Activated naive CD4-positive, alpha-beta T cell treated with anti-CD3 and anti-CD28 coated beads, Interleukin-2, amount 50 U/mL, for 72 hours (primary cell): ENCODE measurements around the gene ABHD12. TPM values are rescaled to one million over a fixed set of nuclear protein-coding genes. Genes with fewer than 3 reads are reported as not detected.

Experiments used
- ATAC-seq, 2 donors: fragments of 150-1000 bp; cut with Tn5 transposase; 2 replicates each; pipeline ENCODE4 v1.10.0; 2021; ENCODE audit warnings: mild to moderate bottlenecking in 2 of 2, moderate library complexity in 2 of 2
- DNase-seq, 2 donors: peaks; one replicate each; pipeline ENCODE4 v3.0.0; 2021 to 2022; ENCODE audit warnings: low spot score in 2 of 2
- H3K27ac Mint-ChIP-seq, 2 donors: one replicate each; pipeline ENCODE4 v1.8.0; 2022; ENCODE audit warnings: mild to moderate bottlenecking in 2 of 2, mixed read lengths in 2 of 2
- H3K36me3 Mint-ChIP-seq, 2 donors: one replicate each; pipeline ENCODE4 v1.8.0; 2022; ENCODE audit warnings: mixed read lengths in 2 of 2
- H3K9me3 Mint-ChIP-seq, 2 donors: one replicate each; pipeline ENCODE4 v1.8.0; 2022; ENCODE audit warnings: mixed read lengths in 2 of 2
- total RNA-seq, 2 donors: library from RNA; stranded (reverse); gene quantifications; one replicate each; pipeline ENCODE4 v1.2.3, GENCODE V29; 2022

ABHD12 gene
- total RNA-seq, 2 donors from 2014 or later = 13.8 to 20.2 TPM

DNA sequence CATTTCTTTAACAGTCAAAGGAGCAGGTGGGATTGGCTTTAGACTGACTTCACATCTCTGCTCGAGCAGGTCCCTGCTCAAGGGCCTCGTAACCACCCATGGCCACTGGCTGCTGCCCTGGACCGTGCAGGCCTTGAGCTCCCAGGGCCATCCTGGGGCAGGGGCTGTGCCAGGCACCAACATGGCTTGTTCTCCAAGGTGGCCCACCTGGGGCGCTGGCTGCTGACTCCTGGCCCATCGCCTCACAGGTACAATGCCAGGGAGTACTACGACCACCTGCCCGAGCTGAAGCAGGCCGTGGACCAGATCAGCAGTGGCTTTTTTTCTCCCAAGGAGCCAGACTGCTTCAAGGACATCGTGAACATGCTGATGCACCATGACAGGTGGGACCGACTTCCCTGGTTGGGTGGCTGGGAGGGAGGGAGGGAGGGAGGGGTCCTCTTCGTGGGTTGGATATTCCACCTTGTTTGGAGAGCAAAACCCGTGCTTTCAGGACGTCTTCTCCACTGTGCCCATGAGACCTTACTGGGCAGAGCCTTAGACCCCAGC, 96.7 kb downstream of the ABHD12 start:
- Mint-ChIP-seq H3K27ac (peak overlapping the region; percentile 48 to 73), H3K36me3 (no peaks in the 10 kb centered on the region), H3K9me3 (no peaks in the 10 kb centered on the region)
- DNase-seq = no peak
- no peak for ATAC-seq

- DNase-seq = no peak
- Mint-ChIP-seq H3K27ac (peak overlapping the region; percentile 48 to 73), H3K9me3 (no peaks in the 10 kb centered on the region), H3K36me3 (no peaks in the 10 kb centered on the region)
- no peak for ATAC-seq
These were observed 97.1 kb downstream of the ABHD12 start for GRCh38 chr20:25293507-25293906.

DNA sequence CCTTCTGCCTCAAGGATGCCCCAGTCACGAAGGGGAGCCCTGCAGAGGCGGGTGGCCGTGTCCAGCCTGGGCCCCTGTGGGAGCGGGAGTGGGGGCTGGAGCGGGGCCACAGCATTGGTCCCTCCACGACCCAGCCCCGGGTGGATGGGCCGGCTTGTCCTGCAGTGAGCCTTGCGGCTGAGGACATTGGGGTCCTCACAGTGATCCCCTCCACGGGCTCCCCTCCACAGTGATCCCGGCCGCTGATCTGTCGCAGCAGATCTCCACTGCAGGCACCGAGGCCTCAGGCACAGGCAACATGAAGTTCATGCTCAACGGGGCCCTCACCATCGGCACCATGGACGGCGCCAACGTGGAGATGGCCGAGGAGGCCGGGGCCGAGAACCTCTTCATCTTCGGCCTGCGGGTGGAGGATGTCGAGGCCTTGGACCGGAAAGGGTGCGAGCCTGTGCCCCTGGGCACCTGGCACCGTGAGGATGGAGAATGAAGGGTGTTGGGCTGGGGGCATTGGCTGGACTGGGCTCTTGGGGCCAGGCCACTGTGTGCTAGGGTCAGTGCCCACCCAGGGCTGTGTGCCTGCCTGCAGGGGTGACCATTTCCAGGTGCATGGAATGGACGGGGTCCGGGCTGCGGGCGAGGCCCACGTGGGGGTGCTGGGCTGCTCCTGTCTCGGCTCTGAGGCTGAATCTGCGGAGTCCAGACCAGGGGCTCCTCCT, 98.3 kb downstream of the ABHD12 start:
- no peaks in the 10 kb centered on the region for H3K9me3 Mint-ChIP-seq
- DNase-seq (no peak), ATAC-seq (no peak)
- H3K36me3 Mint-ChIP-seq = no peaks in the 10 kb centered on the region
- no peak overlapping the region for H3K27ac Mint-ChIP-seq

- Mint-ChIP-seq H3K9me3 (no peaks in the 10 kb centered on the region), H3K27ac (peak overlapping the region in 1 of 2 donors; percentile 35), H3K36me3 (peaks cover 0 to 6% of the 10 kb centered on the region in 2 donors)
- DNase-seq (no peak), ATAC-seq (no peak)
These were observed 99.1 kb downstream of the ABHD12 start for GRCh38 chr20:25291432-25292133.

DNA sequence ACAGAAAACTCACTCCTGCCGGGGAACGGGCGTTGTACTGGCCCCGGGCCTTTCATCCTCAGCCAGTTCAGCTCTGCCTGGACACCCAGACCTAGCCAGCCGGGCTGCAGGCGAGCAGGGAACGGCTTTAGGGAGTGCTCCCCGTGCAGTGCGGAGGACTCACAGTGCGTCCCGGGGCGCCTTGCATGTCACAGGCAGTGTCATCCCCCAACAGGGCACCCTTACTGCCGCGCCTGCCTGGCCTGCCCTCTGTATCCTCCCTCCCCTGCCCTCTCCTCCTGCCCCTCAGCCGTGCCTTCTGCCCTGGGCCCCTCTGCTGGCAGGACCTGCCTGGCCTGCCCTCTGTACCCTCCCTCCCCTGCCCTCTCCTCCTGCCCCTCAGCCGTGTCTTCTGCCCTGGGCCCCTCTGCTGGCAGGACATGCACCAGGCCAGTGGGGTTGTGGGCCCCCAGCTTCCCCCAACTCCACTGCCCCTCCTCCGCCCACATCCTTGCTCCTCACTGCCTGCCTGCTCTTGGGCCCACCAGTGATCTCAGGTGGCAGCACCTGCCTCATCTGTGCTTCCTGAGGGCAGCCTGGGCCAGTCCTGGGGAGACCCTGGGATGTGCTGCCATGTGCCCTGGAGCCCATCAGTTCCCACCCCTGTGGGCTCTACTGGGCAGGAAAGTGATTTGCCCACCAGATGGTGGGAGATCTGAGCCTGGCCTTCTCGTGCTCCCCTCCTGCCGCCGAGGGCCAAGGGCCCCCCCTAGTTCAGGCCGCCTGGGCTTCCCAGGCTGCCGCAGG, 99.8 kb downstream of the ABHD12 start:
- peak overlapping the region; percentile 35 to 89 for H3K27ac Mint-ChIP-seq
- no peaks in the 10 kb centered on the region for H3K9me3 Mint-ChIP-seq
- peaks cover 0 to 6% of the 10 kb centered on the region in 2 donors for H3K36me3 Mint-ChIP-seq
- DNase-seq (no peak), ATAC-seq (no peak)

- DNase-seq (no peak), ATAC-seq (no peak)
- Mint-ChIP-seq H3K9me3 (no peaks in the 10 kb centered on the region), H3K36me3 (peaks cover 0 to 6% of the 10 kb centered on the region in 2 donors), H3K27ac (peak overlapping the region; percentile 48 to 82)
These were observed 100.6 kb downstream of the ABHD12 start for GRCh38 chr20:25289886-25290597.

DNA sequence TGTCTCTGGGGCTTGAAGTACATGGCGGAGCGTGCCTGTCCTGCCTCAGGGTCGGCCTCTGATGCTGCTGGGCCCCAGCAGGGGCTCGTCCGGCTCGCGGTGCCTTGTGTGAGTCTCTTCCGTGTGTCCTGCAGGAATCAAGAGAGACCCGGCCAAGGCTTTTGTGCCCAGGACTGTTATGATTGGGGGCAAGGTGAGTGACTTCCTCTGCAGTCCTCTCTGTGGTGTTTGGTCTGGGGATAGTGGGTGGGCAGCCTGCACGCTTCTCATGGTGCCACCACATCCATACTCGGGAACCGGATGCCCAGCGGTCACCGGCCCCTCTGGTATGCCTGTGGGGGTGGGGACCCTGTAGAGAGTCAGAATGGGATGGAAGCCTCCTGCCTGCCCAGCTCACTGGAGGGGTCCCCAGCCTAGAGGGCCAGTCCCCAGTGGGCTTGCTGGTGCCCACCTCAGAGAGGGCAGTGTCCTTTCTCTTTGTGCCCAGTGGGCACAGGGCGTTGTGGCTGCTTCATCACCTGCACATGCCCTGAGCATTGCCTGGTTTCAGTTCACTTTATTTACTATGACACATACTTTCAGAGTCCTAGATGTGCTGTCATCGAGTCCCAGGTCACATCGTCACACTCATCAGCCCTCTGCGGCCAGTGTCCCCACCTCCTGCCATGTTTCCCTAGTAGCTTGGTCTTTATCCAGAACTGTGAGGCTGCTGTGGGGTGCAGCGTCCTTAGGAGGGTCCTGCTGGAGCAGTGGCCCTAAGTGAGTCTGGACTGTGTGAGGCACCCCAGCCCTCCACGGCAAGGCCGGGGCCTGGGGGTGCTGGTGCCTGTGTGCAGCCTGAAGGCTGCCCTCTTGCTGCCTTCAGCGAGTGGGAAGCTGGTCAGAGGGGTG, 102.1 kb downstream of the ABHD12 start:
- peaks cover 0 to 6% of the 10 kb centered on the region in 2 donors for H3K36me3 Mint-ChIP-seq
- no peaks in the 10 kb centered on the region for H3K9me3 Mint-ChIP-seq
- ATAC-seq = peak; percentile 60 to 82
- H3K27ac Mint-ChIP-seq = peak overlapping the region; percentile 79 to 82
- no peak for DNase-seq

- Mint-ChIP-seq H3K27ac (peak overlapping the region; percentile 82 to 87), H3K9me3 (no peaks in the 10 kb centered on the region), H3K36me3 (peaks cover 0 to 6% of the 10 kb centered on the region in 2 donors)
- DNase-seq (peak in 1 of 2 donors; percentile 38), ATAC-seq (no peak)
These were observed 102.9 kb downstream of the ABHD12 start for GRCh38 chr20:25287631-25288290.

- Mint-ChIP-seq H3K27ac (peak overlapping the region; percentile 82 to 88), H3K36me3 (peaks cover 0 to 6% of the 10 kb centered on the region in 2 donors), H3K9me3 (no peaks in the 10 kb centered on the region)
- ATAC-seq (no peak), DNase-seq (no peak)
These were observed 103.7 kb downstream of the ABHD12 start for GRCh38 chr20:25286917-25287316.

DNA sequence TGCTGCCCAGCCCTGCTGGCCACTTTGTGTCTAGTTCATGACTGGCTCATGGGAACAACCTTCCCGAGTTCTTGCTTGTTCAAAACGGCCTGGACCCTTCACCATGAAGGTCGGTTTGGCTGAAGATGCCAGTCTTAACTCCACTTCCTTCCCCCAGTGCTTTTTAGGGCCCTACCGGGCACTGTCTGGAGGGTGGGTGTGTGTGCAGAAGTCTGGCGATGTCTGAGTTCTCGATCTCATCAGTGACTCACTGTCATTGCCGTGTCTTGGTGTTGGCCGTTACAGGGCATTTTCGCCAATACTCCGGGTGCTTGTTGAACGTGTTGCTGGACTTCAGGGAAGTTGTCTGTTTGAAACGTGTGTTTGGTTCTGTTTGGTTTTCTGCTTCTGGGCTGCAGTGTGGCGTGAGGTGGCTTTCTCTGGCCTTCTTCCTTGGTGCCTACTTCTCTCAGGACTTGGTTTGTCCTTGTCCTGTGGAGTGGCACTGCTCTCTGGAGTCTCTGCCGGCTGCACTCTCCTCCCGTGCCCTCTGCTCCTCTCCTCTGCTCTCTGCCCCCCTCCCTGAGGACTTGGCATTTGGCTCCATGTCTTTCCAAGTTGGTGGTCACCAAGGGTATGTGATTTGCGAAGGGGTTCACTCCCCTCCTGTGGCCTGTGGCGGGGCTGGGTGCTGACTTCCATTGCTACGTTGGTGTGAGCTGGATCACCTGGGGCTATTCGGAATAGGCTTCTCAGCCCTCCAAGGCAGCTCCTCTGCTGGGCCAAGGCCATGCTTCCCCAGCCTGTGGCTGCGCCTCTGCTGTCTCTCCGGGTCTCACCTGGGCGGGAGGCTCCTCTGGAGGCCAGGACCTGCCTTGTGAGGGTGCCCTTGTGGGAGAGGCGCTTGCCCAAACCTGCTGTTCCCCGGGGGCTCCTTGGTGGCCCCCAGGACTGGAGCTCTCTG, 104.5 kb downstream of the ABHD12 start:
- H3K27ac Mint-ChIP-seq = peak overlapping the region in 1 of 2 donors; percentile 94
- no peak for ATAC-seq
- no peaks in the 10 kb centered on the region for H3K9me3 Mint-ChIP-seq
- DNase-seq = peak in 1 of 2 donors; percentile 52
- H3K36me3 Mint-ChIP-seq = peaks cover 0 to 6% of the 10 kb centered on the region in 2 donors

- Mint-ChIP-seq H3K9me3 (no peaks in the 10 kb centered on the region), H3K27ac (peak overlapping the region in 1 of 2 donors; percentile 2), H3K36me3 (peaks cover 0 to 6% of the 10 kb centered on the region in 2 donors)
- no peak for ATAC-seq
- peak in 1 of 2 donors; percentile 11 for DNase-seq
These were observed 105.5 kb downstream of the ABHD12 start for GRCh38 chr20:25285091-25285647.

DNA sequence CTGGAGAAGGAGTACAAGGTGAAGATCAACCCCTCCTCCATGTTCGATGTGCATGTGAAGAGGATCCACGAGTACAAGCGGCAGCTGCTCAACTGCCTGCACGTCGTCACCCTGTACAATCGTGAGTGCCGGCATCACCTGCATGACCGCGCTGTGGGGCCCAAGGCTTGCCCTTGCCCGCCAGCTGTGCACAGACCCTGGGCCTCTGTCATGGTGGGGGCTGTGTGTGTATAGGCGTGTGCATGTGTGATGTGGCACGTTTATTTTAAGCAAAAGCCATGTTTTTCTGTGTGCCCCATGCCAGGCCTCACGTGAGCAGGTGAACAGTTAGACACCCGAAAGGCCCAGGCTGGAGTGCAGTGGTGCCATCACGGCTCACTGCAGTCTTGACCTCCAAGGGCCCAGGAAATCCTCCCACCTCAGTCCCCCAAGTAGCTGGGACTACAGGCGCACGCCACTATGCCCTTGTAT, 106.5 kb downstream of the ABHD12 start:
- H3K9me3 Mint-ChIP-seq = no peaks in the 10 kb centered on the region
- no peak overlapping the region for H3K27ac Mint-ChIP-seq
- ATAC-seq (no peak), DNase-seq (peak in 1 of 2 donors; percentile 31)
- peaks cover 0 to 6% of the 10 kb centered on the region in 2 donors for H3K36me3 Mint-ChIP-seq

DNA sequence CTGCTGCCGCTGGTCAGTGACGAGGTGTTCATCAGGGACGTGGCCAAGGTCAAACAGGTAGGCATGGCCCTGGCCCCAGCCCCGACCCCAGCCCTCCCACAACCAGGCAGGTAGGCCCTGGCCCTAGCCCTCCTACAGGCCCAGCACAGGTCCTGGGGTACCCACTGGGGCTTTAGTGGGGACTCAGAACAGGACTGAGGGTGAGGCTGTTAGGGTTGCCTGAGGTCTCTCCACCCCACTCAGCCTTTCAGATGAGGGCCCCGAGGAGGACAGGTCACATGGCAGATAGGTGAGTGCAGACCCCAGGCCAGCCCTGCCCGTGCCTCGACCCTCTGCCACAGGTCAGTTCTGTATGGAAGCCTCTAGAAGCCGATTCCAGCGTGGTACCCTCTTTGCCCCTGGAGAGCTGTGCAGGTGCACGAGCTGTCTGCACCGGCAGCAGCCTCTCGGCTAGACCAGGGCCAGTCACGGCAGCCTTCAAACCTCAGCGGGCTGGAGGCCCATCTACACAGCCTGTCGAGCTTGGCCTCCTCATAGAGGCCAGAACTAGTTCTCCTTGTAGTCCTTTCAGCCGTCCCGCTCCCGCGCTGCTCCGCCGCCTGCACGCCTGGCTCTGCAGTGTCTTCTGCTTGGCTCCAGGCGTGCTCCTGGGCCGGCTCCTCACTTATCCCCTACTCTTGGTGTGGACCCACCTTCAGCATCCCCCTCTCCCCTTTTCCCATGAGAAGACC, 107.2 kb downstream of the ABHD12 start:
- DNase-seq (peak in 1 of 2 donors; percentile 51), ATAC-seq (no peak)
- Mint-ChIP-seq H3K27ac (no peak overlapping the region), H3K9me3 (no peaks in the 10 kb centered on the region), H3K36me3 (peaks cover 0 to 6% of the 10 kb centered on the region in 2 donors)
